Thymus (tissue), 11 donors: ENCODE data around the gene WDR48. TPM values are rescaled to one million over a fixed set of nuclear protein-coding genes. Genes with fewer than 3 reads are reported as not detected.

Source experiments
- DNase-seq, 9 donors: peaks; one replicate each; pipeline ENCODE4 v3.0.0-alpha.2; 2013; ENCODE audit warnings: low spot score in 9 of 9, low read depth in 6 of 9, missing footprints in 1 of 9
- H3K27ac ChIP-seq, 2 donors: one replicate each; pipeline ENCODE4 v1.5.1; 2013; ENCODE audit warnings: control low read depth in 1 of 2, low read depth in 1 of 2, low read length in 1 of 2, mild to moderate bottlenecking in 1 of 2, moderate library complexity in 1 of 2
- H3K27me3 ChIP-seq, 2 donors: one replicate each; pipeline ENCODE4 v1.5.1; 2013; ENCODE audit warnings: low read length in 1 of 2; ENCODE audit not compliant: control insufficient read depth in 2 of 2, insufficient read depth in 1 of 2
- H3K36me3 ChIP-seq, 2 donors: one replicate each; pipeline ENCODE4 v1.5.1; 2013; ENCODE audit warnings: low read length in 1 of 2, mild to moderate bottlenecking in 1 of 2, moderate library complexity in 1 of 2; ENCODE audit not compliant: control insufficient read depth in 2 of 2, insufficient read depth in 2 of 2
- H3K4me1 ChIP-seq, 2 donors: one replicate each; pipeline ENCODE4 v1.5.1; 2013; ENCODE audit warnings: low read length in 2 of 2; ENCODE audit not compliant: control insufficient read depth in 2 of 2, insufficient read depth in 2 of 2
- H3K4me3 ChIP-seq, 2 donors: one replicate each; pipeline ENCODE4 v1.5.1; 2013; ENCODE audit warnings: low read length in 2 of 2, control low read depth in 1 of 2, mild to moderate bottlenecking in 1 of 2
- H3K9me3 ChIP-seq, 2 donors: one replicate each; pipeline ENCODE4 v1.5.1; 2013; ENCODE audit warnings: low read length in 1 of 2, mild to moderate bottlenecking in 1 of 2; ENCODE audit not compliant: control insufficient read depth in 2 of 2, insufficient read depth in 1 of 2
- WGBS: extraction: QIAGEN DNeasy Blood & Tissue Kit; methylation state at CpG from one replicate; pipeline ENCODE4 v1.1.7; 2013; 5-methylcytosine and 5-hydroxymethylcytosine counted together
- polyA plus RNA-seq: library from polyadenylated mRNA; stranded (reverse); fragments of 200-250 nt; gene quantifications from one replicate; pipeline ENCODE4 v1.2.3, GENCODE V29; 2013
- total RNA-seq: library from RNA; stranded (reverse); fragments of 120-200 nt; gene quantifications from one replicate; pipeline ENCODE4 v1.2.4, GENCODE V29; 2013
- donor health status: healthy.

WDR48 gene
- total and polyA plus RNA-seq, 2 donors: 24.4 to 37.8 TPM

GRCh38 chr3:39130026-39130425, 78.2 kb downstream of the WDR48 start:
- Histone ChIP-seq H3K4me3 (no peak overlapping the region), H3K27me3 (no peaks in the 10 kb centered on the region), H3K4me1 (peaks cover 14 to 31% of the 10 kb centered on the region in 2 donors), H3K36me3 (no peaks in the 10 kb centered on the region), H3K9me3 (peaks cover 0 to 5% of the 10 kb centered on the region in 2 donors), H3K27ac (no peak overlapping the region)
- 97% methylated on average over 6 of the region's 6 CpGs for WGBS
- no peak for DNase-seq

DNA sequence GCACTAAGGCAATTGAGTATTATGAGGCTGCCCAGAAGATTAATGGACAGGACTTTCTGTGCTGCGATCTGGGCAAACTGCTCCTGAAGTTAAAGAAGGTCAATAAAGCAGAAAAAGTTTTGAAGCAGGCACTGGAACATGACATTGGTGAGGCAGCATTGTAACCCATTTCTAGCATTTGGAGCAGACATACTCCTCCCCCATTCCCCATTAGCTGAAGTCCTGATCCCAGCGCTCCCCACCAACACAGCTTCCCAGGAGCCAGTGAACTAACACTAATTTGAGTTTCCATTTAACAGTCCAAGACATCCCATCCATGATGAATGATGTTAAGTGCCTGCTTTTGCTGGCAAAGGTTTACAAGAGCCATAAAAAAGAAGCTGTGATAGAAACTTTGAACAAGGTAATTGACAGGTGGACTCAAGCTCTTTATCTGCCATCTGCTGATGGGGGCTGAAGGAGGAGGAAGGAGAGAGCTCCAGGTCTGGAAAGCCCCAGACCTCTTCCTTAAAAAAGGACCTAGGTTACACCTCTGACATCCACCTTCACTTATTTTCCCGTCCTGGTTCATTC, 79.0 kb downstream of the WDR48 start:
- Histone ChIP-seq H3K4me3 (no peak overlapping the region), H3K36me3 (no peaks in the 10 kb centered on the region), H3K4me1 (peaks cover 14 to 31% of the 10 kb centered on the region in 2 donors), H3K9me3 (peaks cover 0 to 5% of the 10 kb centered on the region in 2 donors), H3K27ac (no peak overlapping the region), H3K27me3 (no peaks in the 10 kb centered on the region)
- DNase-seq: no peak
- 96% methylated on average over 3 of the region's 3 CpGs for WGBS

DNA sequence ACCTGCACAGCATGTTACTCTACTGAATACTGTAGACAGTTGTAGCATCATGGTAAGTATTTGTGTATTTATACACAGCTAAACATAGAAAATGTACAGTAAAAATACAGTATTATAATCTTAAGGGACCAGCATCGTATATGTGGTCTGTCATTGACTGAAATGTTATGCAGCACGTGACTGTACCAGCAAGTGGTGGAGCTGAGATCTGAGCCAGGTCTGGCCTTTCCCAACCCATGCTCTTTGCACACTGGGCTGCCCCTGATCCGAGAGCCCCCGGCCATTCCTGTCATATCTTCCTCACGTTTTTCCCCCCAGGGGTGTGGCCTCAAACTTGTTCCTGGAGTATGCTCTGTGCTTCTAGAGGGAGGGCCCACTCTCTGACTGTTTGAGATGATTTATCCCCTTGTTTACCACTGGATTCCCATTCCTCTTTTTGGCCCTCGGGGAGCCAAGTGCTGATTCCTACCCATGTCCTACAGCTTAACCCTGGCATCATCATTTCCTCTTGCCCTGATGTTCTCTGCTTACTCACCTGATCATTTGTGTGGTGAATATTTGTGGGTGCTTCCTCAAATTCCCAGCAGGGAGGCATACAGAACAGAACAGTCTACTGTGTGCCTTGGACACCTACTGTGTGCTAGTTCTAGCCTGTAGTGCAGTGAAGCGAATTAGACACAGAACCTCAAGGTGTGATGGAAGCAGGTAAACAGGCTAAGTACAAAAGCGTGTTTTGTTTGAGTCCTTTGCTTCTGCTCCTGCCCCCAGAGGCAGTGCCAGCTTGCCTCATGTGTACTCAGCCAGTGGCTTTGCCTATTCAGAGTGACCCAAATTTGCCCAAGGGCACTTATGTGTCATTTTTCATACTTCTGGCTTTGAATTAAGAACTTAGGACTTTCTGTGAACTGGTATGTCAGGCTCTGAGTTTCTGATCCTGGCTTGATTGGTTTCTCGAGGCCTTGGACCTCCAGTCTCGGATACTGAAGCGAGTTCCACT, 80.6 kb downstream of the WDR48 start:
- no peaks in the 10 kb centered on the region for H3K27me3 ChIP-seq
- no peak overlapping the region for H3K4me3 ChIP-seq
- DNase-seq: no peak
- WGBS: 89% methylated on average over 11 of the region's 11 CpGs
- peaks cover 0 to 5% of the 10 kb centered on the region in 2 donors for H3K9me3 ChIP-seq
- H3K36me3 ChIP-seq: peaks cover 0 to 4% of the 10 kb centered on the region in 2 donors
- H3K4me1 ChIP-seq: peaks cover 8 to 21% of the 10 kb centered on the region in 2 donors
- H3K27ac ChIP-seq: no peak overlapping the region

DNA sequence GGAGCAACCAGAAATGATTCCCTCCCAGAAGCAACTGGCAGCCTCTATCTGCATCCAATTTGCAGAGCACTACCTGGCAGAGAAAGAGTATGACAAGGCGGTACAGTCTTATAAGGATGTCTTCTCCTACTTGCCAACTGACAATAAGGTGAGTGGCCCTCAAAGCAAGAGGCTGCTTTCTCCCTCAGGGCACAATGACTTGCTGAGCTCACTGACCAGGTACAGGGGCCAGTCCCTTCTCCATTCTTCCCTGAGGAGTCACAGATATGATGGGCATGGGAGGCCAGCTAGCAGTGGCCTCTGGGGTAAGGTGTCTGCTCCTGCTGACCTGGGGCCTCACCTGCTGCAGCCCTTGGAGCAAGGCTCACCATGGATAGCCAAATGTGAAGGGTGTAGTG, 81.3 kb downstream of the WDR48 start:
- Histone ChIP-seq H3K27ac (no peak overlapping the region), H3K27me3 (no peaks in the 10 kb centered on the region), H3K4me3 (no peak overlapping the region), H3K9me3 (peaks cover 0 to 5% of the 10 kb centered on the region in 2 donors), H3K36me3 (peaks cover 0 to 4% of the 10 kb centered on the region in 2 donors), H3K4me1 (peaks cover 2 to 16% of the 10 kb centered on the region in 2 donors)
- WGBS: 96% methylated on average over 1 of the region's 1 CpG
- no peak for DNase-seq

- H3K9me3 ChIP-seq: peaks cover 0 to 5% of the 10 kb centered on the region in 2 donors
- H3K4me3 ChIP-seq: no peak overlapping the region
- H3K4me1 ChIP-seq: peaks cover 0 to 10% of the 10 kb centered on the region in 2 donors
- no peak for DNase-seq
- no peak overlapping the region for H3K27ac ChIP-seq
- 80% methylated on average over 6 of the region's 6 CpGs for WGBS
- peaks cover 0 to 4% of the 10 kb centered on the region in 2 donors for H3K36me3 ChIP-seq
- no peaks in the 10 kb centered on the region for H3K27me3 ChIP-seq
Observed at GRCh38 chr3:39133822-39134221, 82.0 kb downstream of the WDR48 start.

- no peak overlapping the region for H3K4me3 ChIP-seq
- H3K27me3 ChIP-seq: no peaks in the 10 kb centered on the region
- DNase-seq: no peak
- peaks cover 0 to 5% of the 10 kb centered on the region in 2 donors for H3K9me3 ChIP-seq
- H3K4me1 ChIP-seq: peaks cover 0 to 7% of the 10 kb centered on the region in 2 donors
- no peak overlapping the region for H3K27ac ChIP-seq
- peaks cover 0 to 4% of the 10 kb centered on the region in 2 donors for H3K36me3 ChIP-seq
- 66% methylated on average over 7 of the region's 7 CpGs for WGBS
Observed at GRCh38 chr3:39134305-39134704, 82.5 kb downstream of the WDR48 start.

- Histone ChIP-seq H3K36me3 (peaks cover 0 to 4% of the 10 kb centered on the region in 2 donors), H3K27ac (no peak overlapping the region), H3K9me3 (peaks cover 0 to 5% of the 10 kb centered on the region in 2 donors), H3K4me3 (no peak overlapping the region), H3K27me3 (no peaks in the 10 kb centered on the region), H3K4me1 (peaks cover 0 to 7% of the 10 kb centered on the region in 2 donors)
- WGBS: 96% methylated on average over 8 of the region's 8 CpGs
- DNase-seq: no peak
Observed at GRCh38 chr3:39135170-39135805, 83.5 kb downstream of the WDR48 start.

DNA sequence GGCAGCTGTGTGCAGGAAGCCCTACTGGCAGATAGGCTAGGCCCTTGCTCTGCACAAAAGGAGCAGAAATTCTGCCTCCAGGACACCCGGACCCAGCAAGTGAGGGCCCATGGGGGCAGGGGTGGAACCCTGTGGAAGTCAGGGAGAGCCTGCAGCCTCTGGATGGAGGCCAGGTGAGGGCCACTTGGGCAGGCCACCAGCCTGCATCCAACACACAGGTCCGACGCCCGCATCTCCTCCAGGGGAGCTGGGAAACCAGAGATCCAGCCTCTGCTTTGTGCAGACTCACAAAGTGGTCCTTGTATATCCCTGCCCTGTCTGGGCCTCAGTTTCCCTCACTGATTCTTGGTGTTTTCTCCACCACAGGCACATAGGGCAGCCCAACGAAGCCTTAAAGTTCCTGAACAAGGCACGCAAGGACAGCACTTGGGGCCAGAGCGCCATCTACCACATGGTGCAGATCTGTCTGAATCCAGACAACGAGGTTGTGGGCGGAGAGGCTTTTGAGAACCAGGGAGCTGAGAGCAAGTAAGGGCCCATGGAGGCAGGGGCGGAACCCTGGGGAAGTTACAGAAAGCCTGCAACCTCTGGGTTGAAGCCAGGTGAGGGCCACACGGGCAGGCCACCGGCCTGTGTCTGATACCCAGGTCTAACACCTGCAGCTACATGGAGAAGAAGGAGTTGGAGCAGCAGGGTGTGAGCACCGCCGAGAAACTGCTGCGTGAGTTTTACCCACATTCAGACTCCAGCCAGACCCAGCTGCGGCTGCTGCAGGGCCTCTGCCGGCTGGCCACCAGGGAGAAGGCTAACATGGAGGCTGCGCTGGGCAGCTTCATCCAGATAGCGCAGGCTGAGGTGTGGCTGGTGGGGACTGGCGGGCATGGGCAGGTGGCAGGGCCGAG, 85.0 kb downstream of the WDR48 start:
- WGBS: 96% methylated on average over 21 of the region's 21 CpGs

More for the DNA sequence above, 85.0 kb downstream of the WDR48 start:
- H3K4me1 ChIP-seq: peaks cover 0 to 11% of the 10 kb centered on the region in 2 donors
- no peak overlapping the region for H3K27ac ChIP-seq
- no peaks in the 10 kb centered on the region for H3K27me3 ChIP-seq
- peaks cover 9 to 11% of the 10 kb centered on the region in 2 donors for H3K36me3 ChIP-seq
- no peak for DNase-seq
- peaks cover 0 to 5% of the 10 kb centered on the region in 2 donors for H3K9me3 ChIP-seq
- no peak overlapping the region for H3K4me3 ChIP-seq
